ENCODE data around the gene C5orf15. TPM values are rescaled to one million over a fixed set of nuclear protein-coding genes. Genes with fewer than 3 reads are reported as not detected.
"Not testable (repeated sequence)": the region's sequence is repeated elsewhere in the genome, so short reads cannot be mapped to it uniquely, and the experiment has no call there.

C5orf15 gene
- total RNA-seq, 1 donor from 2014 or later, result 22.5 TPM

- DNase-seq (ENCODE audit: low spot score), result no peak
- intact Hi-C loops (cut with DNase I), result loop anchor here (1.0 kb wide), 2 partner anchors 14 to 38 kb away; no protein-coding TSS in a partner anchor
Measured at GRCh38 chr5:133967698-133968203, 674 bp downstream of the C5orf15 start.

GRCh38 chr5:133967124-133967523, 1.3 kb downstream of the C5orf15 start:
- no peak for DNase-seq (ENCODE audit: low spot score)

GRCh38 chr5:133966090-133966489, 2.3 kb downstream of the C5orf15 start:
- intact Hi-C loops (cut with DNase I), result no loop called here
- DNase-seq (ENCODE audit: low spot score), result no peak

More at GRCh38 chr5:133967124-133967523, 1.3 kb downstream of the C5orf15 start:
- intact Hi-C loops (cut with DNase I), result no loop called here

- no peak for DNase-seq (ENCODE audit: low spot score)
- intact Hi-C loops (cut with DNase I), result no loop called here
Measured at GRCh38 chr5:133963493-133964128, 4.8 kb downstream of the C5orf15 start.

GRCh38 chr5:133962801-133963476, 5.5 kb downstream of the C5orf15 start:
- DNase-seq (ENCODE audit: low spot score), result no peak
- intact Hi-C loops (cut with DNase I), result no loop called here

- intact Hi-C loops (cut with DNase I), result no loop called here
- no peak for DNase-seq (ENCODE audit: low spot score)
Measured at GRCh38 chr5:133962131-133962530, 6.3 kb downstream of the C5orf15 start.

- no peak for DNase-seq (ENCODE audit: low spot score)
- intact Hi-C loops (cut with DNase I), result no loop called here
Measured at GRCh38 chr5:133959643-133960042, 8.8 kb downstream of the C5orf15 start.

- no peak for DNase-seq (ENCODE audit: low spot score)
- intact Hi-C loops (cut with DNase I), result no loop called here
Measured at GRCh38 chr5:133957591-133957990, 10.8 kb downstream of the C5orf15 start.

GRCh38 chr5:133957080-133957479, 11.3 kb downstream of the C5orf15 start:
- intact Hi-C loops (cut with DNase I), result no loop called here
- DNase-seq (ENCODE audit: low spot score), result no peak

GRCh38 chr5:133956196-133956595, 12.2 kb downstream of the C5orf15 start:
- intact Hi-C loops (cut with DNase I); DNase-seq (ENCODE audit: low spot score): not testable (repeated sequence)

- intact Hi-C loops (cut with DNase I), result loop anchor here (1.0 to 5.0 kb wide), 2 partner anchors 15 to 49 kb away; partner anchors contain the start of genes C5orf15 and VDAC1
- DNase-seq (ENCODE audit: low spot score), result no peak
Measured at GRCh38 chr5:133953568-133954145, 14.8 kb downstream of the C5orf15 start.

GRCh38 chr5:133952729-133953567, 15.5 kb downstream of the C5orf15 start:
- DNase-seq (ENCODE audit: low spot score), result peak; percentile 79
- intact Hi-C loops (cut with DNase I), result loop anchor here (1.0 to 5.0 kb wide), 2 partner anchors 15 to 49 kb away; partner anchors contain the start of genes C5orf15 and VDAC1

GRCh38 chr5:133950821-133951612, 17.4 kb downstream of the C5orf15 start:
- intact Hi-C loops (cut with DNase I), result loop anchor here (5.0 kb wide), 1 partner anchor 51 kb away; the partner anchor contains the start of gene VDAC1

GRCh38 chr5:133948721-133949120, 19.7 kb downstream of the C5orf15 start:
- intact Hi-C loops (cut with DNase I), result no loop called here
- DNase-seq (ENCODE audit: low spot score), result no peak

More at GRCh38 chr5:133950821-133951612, 17.4 kb downstream of the C5orf15 start:
- DNase-seq (ENCODE audit: low spot score), result no peak

GRCh38 chr5:133947431-133947841, 21.0 kb downstream of the C5orf15 start:
- intact Hi-C loops (cut with DNase I), result no loop called here
- DNase-seq (ENCODE audit: low spot score), result peak; percentile 6

GRCh38 chr5:133945568-133945967, 22.9 kb downstream of the C5orf15 start:
- DNase-seq (ENCODE audit: low spot score), result peak; percentile 24
- intact Hi-C loops (cut with DNase I), result no loop called here

GRCh38 chr5:133944263-133945185, 23.9 kb downstream of the C5orf15 start:
- intact Hi-C loops (cut with DNase I), result no loop called here

GRCh38 chr5:133943475-133943817, 25.0 kb downstream of the C5orf15 start:
- peak; percentile 63 for DNase-seq (ENCODE audit: low spot score)
- intact Hi-C loops (cut with DNase I), result loop anchor here (2.0 kb wide), 1 partner anchor 521 kb away; no protein-coding TSS in a partner anchor

More at GRCh38 chr5:133944263-133945185, 23.9 kb downstream of the C5orf15 start:
- DNase-seq (ENCODE audit: low spot score), result peak; percentile 74

Measured in cardiac septum (tissue), 1 donor.